Uterus (tissue), 4 donors: ENCODE data around the gene CCR7. TPM values are rescaled to one million over a fixed set of nuclear protein-coding genes. Genes with fewer than 3 reads are reported as not detected.
A peak's percentile ranks its signal among the peaks of the same experiment; 100 is the strongest.

Experiments
- DNase-seq, 2 donors: peaks; one replicate each; pipeline ENCODE4 v3.0.0-alpha.2; 2019 to 2020
- H3K27ac ChIP-seq, 2 donors: fragments of 200-600 bp; sonication (generic); 1 replicate in 1 of 2; 2 replicates in 1 of 2; pipeline ENCODE4 v1.5.1; 2016 to 2018
- H3K27me3 ChIP-seq, 2 donors: fragments of 200-600 bp; sonication (generic); one replicate each; pipeline ENCODE4 v1.5.1; 2018 to 2019; ENCODE audit warnings: control low read depth in 1 of 2
- H3K36me3 ChIP-seq, 2 donors: fragments of 200-600 bp; sonication (generic); one replicate each; pipeline ENCODE4 v1.5.1; 2019; ENCODE audit warnings: control low read depth in 1 of 2
- H3K4me1 ChIP-seq, 2 donors: fragments of 200-600 bp; sonication (generic); one replicate each; pipeline ENCODE4 v1.5.1; 2018 to 2019; ENCODE audit warnings: control low read depth in 1 of 2
- H3K4me3 ChIP-seq, 2 donors: fragments of 200-600 bp; sonication (generic); 1 replicate in 1 of 2; 2 replicates in 1 of 2; pipeline ENCODE4 v1.5.1; 2018 to 2019; ENCODE audit warnings: mild to moderate bottlenecking in 1 of 2
- H3K9me3 ChIP-seq, 2 donors: fragments of 200-600 bp; sonication (generic); one replicate each; pipeline ENCODE4 v1.5.1; 2019; ENCODE audit warnings: control low read depth in 1 of 2
- POLR2A ChIP-seq, 2 donors: fragments of 450-650 bp; IDR thresholded peaks; one replicate each; pipeline ENCODE4 v1.6.1; 2016; ENCODE audit warnings: antibody characterized with exemption in 2 of 2, mild to moderate bottlenecking in 1 of 2, moderate library complexity in 1 of 2
- intact Hi-C: fragments of 100-400 bp; cut with DNase I; formaldehyde crosslinking; loops from one replicate; pipeline ENCODE4 v1.15.1; 2023; ENCODE audit warnings: low total_unique reads
- total RNA-seq, 4 donors: library from RNA; depleted of rRNA in 3 of 4; stranded (reverse); fragments of >200 nt in 3 of 4; gene quantifications; one replicate each; pipeline versions ENCODE4 v1.1.0 to v1.2.4, GENCODE V29; 2014 to 2023
- TF ChIP-seq, protein P1 (sequence below), 4 experiments: fragments of 200-600 bp in 2 of 4; fragments of 450-650 bp in 2 of 4; sonication (generic) in 2 of 4; IDR thresholded peaks; one replicate each; pipeline ENCODE4 v1.5.1; 2016 to 2019; ENCODE audit warnings: antibody characterized with exemption in 4 of 4, mild to moderate bottlenecking in 2 of 4, moderate library complexity in 1 of 4
- donor health status: DM: yes; HTN: yes; CAD: no.

Gene CCR7
- total RNA-seq, 4 donors from 2014 or later = 0.14 TPM; not detected in 3

DNA sequence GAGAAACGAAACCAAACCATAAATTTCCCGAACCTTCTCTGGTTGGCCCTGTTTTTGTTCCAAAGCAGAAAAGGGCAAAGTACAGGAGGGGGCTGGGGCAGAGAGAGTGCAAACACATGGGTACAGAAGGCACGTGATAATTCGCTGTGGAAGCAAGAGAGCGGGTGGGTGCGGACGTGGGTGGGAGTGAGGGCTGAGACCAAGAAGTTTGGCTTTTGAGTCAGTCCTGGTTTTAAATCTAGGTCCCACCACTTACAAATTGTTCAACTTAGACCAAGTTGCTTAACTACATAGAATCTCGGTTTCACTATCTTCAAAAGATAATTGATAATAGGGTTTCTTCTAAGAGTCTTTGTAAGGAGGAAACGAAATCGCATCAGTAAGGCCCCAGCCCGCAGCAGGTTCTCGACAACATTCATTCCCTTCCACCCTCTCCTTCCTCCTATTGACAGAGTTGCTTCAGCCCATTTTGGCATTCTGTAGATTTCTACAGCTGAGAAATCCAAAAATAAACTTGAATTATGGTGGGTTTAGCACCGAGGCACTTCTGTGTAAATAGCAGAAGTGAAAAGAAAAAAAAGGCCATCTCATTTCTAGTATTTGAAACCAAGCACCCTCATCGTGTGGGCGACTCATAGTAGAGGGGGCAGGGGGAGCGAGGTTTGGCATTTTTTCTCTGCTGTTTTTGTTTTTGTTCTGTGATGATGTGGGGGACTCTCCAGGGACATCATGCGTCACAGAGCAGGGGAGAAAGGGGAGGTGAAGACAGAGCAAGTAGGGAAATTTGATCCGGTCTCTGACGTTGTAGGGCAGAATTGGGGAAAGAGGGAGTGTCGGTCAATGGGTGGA lies 33.6 kb upstream of the CCR7 start:
- H3K4me3 ChIP-seq = no peak overlapping the region
- no peaks in the 10 kb centered on the region for H3K9me3 ChIP-seq
- H3K4me1 ChIP-seq = no peaks in the 10 kb centered on the region
- peak overlapping the region; percentile 46 to 78 for H3K27ac ChIP-seq
- no peaks in the 10 kb centered on the region for H3K27me3 ChIP-seq
- intact Hi-C loops = no loop called here
- no peaks in the 10 kb centered on the region for H3K36me3 ChIP-seq
- TF ChIP-seq, protein P1, sequence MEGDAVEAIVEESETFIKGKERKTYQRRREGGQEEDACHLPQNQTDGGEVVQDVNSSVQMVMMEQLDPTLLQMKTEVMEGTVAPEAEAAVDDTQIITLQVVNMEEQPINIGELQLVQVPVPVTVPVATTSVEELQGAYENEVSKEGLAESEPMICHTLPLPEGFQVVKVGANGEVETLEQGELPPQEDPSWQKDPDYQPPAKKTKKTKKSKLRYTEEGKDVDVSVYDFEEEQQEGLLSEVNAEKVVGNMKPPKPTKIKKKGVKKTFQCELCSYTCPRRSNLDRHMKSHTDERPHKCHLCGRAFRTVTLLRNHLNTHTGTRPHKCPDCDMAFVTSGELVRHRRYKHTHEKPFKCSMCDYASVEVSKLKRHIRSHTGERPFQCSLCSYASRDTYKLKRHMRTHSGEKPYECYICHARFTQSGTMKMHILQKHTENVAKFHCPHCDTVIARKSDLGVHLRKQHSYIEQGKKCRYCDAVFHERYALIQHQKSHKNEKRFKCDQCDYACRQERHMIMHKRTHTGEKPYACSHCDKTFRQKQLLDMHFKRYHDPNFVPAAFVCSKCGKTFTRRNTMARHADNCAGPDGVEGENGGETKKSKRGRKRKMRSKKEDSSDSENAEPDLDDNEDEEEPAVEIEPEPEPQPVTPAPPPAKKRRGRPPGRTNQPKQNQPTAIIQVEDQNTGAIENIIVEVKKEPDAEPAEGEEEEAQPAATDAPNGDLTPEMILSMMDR (IDR thresholded peaks at IDR 0.05) = no peak
- TF ChIP-seq POLR2A (IDR thresholded peaks at IDR 0.05) = no peak
- DNase-seq = peak; percentile 32 to 58

DNA sequence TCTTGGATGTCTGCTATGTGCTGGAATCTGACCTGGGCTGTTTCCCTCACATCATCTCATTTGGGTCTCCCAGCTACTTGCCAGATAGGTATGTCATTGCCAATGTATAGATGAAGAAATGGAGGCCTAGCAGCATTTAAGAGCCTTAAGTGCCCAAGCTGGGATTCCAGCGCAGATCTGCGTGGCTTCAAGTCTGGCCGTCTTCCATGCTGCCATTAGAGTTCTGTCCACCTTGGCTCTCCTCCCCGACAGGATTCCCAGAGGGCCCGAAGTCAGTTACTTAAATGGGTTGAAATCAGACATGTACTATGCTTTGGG lies 33.0 kb upstream of the CCR7 start:
- H3K27ac ChIP-seq = peak overlapping the region; percentile 35 to 78

DNA sequence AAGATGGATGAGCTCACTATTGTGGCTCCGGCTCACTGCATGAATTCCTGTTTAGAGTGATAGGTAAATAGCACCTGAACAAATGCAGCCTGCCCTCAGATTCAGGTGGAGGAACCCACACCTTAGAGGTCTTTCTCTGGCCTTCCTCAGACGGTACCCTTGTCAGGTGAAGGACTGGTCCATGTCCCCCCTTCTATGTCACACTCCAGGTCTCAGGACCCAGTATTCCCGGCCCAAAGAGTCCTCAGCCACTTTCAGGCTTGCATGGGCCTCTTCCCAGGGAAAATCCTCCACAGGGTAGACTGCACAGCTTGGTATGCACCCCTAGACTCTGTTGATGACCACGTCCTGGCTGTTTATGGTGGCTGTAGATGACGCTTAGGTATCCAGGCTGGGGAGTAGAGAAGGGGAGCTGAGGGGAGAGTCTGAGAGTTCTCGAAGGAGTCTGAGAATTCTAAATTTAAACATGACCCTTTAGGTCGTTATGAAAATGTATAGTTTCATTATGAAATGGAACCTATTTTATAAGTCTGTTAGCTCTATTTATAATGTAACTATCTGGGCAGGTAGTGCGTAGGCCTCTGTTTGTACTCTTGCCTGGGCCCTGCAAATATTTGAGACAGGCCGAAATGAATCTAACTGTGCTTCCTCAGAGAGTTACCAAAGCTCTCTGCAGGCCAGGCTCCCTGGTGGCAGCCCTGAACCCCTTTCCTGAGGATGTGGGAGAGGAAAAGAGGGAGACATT lies 32.5 kb upstream of the CCR7 start:
- intact Hi-C loops = no loop called here
- no peaks in the 10 kb centered on the region for H3K9me3 ChIP-seq
- H3K27ac ChIP-seq = peak overlapping the region; percentile 35 to 78
- H3K4me1 ChIP-seq = no peaks in the 10 kb centered on the region
- no peak for DNase-seq
- no peaks in the 10 kb centered on the region for H3K36me3 ChIP-seq
- H3K27me3 ChIP-seq = no peaks in the 10 kb centered on the region
- H3K4me3 ChIP-seq = no peak overlapping the region
- TF ChIP-seq, protein P1 (IDR thresholded peaks at IDR 0.05) = no peak
- no peak for TF ChIP-seq POLR2A (IDR thresholded peaks at IDR 0.05)

More for the DNA sequence above, 33.0 kb upstream of the CCR7 start:
- no peak for DNase-seq
- intact Hi-C loops = no loop called here
- TF ChIP-seq, protein P1 (IDR thresholded peaks at IDR 0.05) = no peak
- TF ChIP-seq POLR2A (IDR thresholded peaks at IDR 0.05) = no peak
- Histone ChIP-seq H3K27me3 (no peaks in the 10 kb centered on the region), H3K9me3 (no peaks in the 10 kb centered on the region), H3K4me1 (no peaks in the 10 kb centered on the region), H3K4me3 (no peak overlapping the region), H3K36me3 (no peaks in the 10 kb centered on the region)

DNA sequence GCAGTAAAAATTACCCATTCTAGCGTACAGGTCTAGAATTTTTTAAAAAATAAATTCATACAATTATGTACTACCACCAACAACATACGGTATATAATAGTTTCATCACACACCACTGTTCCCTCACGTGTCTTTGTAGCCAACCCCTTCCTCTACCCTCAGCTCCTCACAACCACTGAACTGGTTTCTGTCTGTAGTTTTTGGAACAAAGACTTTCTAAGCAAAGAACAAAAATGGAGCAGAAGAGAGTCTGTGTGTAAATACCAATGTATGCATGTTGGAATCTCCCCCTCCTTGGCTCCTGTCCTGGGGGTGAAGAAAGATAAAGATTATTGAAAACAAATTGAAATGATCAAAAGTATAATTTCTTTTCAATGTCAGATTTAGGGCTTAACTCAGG lies 31.9 kb upstream of the CCR7 start:
- Histone ChIP-seq H3K9me3 (no peaks in the 10 kb centered on the region), H3K36me3 (no peaks in the 10 kb centered on the region), H3K27me3 (no peaks in the 10 kb centered on the region), H3K4me3 (no peak overlapping the region), H3K27ac (no peak overlapping the region), H3K4me1 (no peaks in the 10 kb centered on the region)
- no peak for DNase-seq
- no peak for TF ChIP-seq POLR2A (IDR thresholded peaks at IDR 0.05)
- TF ChIP-seq, protein P1 (IDR thresholded peaks at IDR 0.05) = no peak
- intact Hi-C loops = no loop called here
